NT2/D1 (cell line): Measurements from ENCODE around the gene TBC1D7.

Experiments used
- DNase-seq: peaks from one replicate; pipeline ENCODE4 v3.0.0-alpha.2; 2011; ENCODE audit warnings: low read depth, low spot score
- H3K27me3 ChIP-seq: 2 replicates; pipeline ENCODE4 v1.6.0; 2011; ENCODE audit warnings: mild to moderate bottlenecking; ENCODE audit not compliant: insufficient read length, insufficient read depth
- H3K36me3 ChIP-seq: 2 replicates; pipeline ENCODE4 v1.6.1; 2011; ENCODE audit warnings: mild to moderate bottlenecking, low read length, mixed read lengths; ENCODE audit not compliant: insufficient read depth, insufficient read length
- H3K4me1 ChIP-seq: 2 replicates; pipeline ENCODE4 v1.5.1; 2011; ENCODE audit not compliant: insufficient read depth, insufficient read length
- H3K4me3 ChIP-seq: 2 replicates; pipeline ENCODE4 v1.5.1; 2011; ENCODE audit warnings: low read depth; ENCODE audit not compliant: insufficient read length
- H3K9ac ChIP-seq: 2 replicates; pipeline ENCODE4 v1.6.0; 2011; ENCODE audit warnings: low read depth; ENCODE audit not compliant: insufficient read length
- H3K9me3 ChIP-seq: 2 replicates; pipeline ENCODE4 v1.5.1; 2011; ENCODE audit warnings: mild to moderate bottlenecking, low read length; ENCODE audit not compliant: insufficient read depth
- SUZ12 ChIP-seq: IDR thresholded peaks from 2 replicates; pipeline ENCODE4 v1.6.1; 2011; ENCODE audit not compliant: insufficient read length, insufficient read depth; ENCODE audit errors: extremely low read depth
- YY1 ChIP-seq: IDR thresholded peaks from 2 replicates; pipeline ENCODE4 v1.6.1; 2011; ENCODE audit not compliant: insufficient read length, insufficient read depth
- ZNF274 ChIP-seq: IDR thresholded peaks from 2 replicates; pipeline ENCODE4 v1.6.1; 2011; ENCODE audit warnings: mild to moderate bottlenecking, low read depth, low read length

The TBC1D7 gene

GRCh38 chr6:13371421-13372072 is 43.2 kb upstream of the TBC1D7 start:
- no peaks in the 10 kb centered on the region for H3K36me3 ChIP-seq
- H3K27me3 ChIP-seq: no peaks in the 10 kb centered on the region
- no peak for DNase-seq
- H3K9ac ChIP-seq: no peak overlapping the region
- no peak overlapping the region for H3K4me3 ChIP-seq
- no peaks in the 10 kb centered on the region for H3K4me1 ChIP-seq
- TF ChIP-seq SUZ12: no peak
- TF ChIP-seq YY1: no peak
- TF ChIP-seq ZNF274: no peak
- H3K9me3 ChIP-seq: no peaks in the 10 kb centered on the region

GRCh38 chr6:13370623-13371022 is 42.3 kb upstream of the TBC1D7 start:
- Histone ChIP-seq H3K36me3 (no peaks in the 10 kb centered on the region), H3K9me3 (no peaks in the 10 kb centered on the region), H3K4me3 (no peak overlapping the region), H3K9ac (no peak overlapping the region), H3K27me3 (no peaks in the 10 kb centered on the region), H3K4me1 (no peaks in the 10 kb centered on the region)
- TF ChIP-seq YY1: no peak
- no peak for TF ChIP-seq SUZ12
- TF ChIP-seq ZNF274: no peak
- no peak for DNase-seq

- no peak for TF ChIP-seq SUZ12
- no peak for TF ChIP-seq ZNF274
- no peak for TF ChIP-seq YY1
- H3K36me3 ChIP-seq: peaks cover 8% of the 10 kb centered on the region
- no peak overlapping the region for H3K9ac ChIP-seq
- DNase-seq: no peak
- H3K9me3 ChIP-seq: no peaks in the 10 kb centered on the region
- no peaks in the 10 kb centered on the region for H3K4me1 ChIP-seq
- H3K4me3 ChIP-seq: no peak overlapping the region
- no peaks in the 10 kb centered on the region for H3K27me3 ChIP-seq
These were observed 41.3 kb upstream of the TBC1D7 start for GRCh38 chr6:13369591-13369990.

- Histone ChIP-seq H3K36me3 (peaks cover 12% of the 10 kb centered on the region), H3K27me3 (no peaks in the 10 kb centered on the region), H3K4me3 (no peak overlapping the region), H3K4me1 (no peaks in the 10 kb centered on the region), H3K9ac (no peak overlapping the region), H3K9me3 (no peaks in the 10 kb centered on the region)
- DNase-seq: no peak
- TF ChIP-seq SUZ12 (no peak), YY1 (no peak), ZNF274 (no peak)
These were observed 40.4 kb upstream of the TBC1D7 start for GRCh38 chr6:13368731-13369115.

- H3K9me3 ChIP-seq: no peaks in the 10 kb centered on the region
- no peaks in the 10 kb centered on the region for H3K4me1 ChIP-seq
- H3K27me3 ChIP-seq: no peaks in the 10 kb centered on the region
- TF ChIP-seq SUZ12: no peak
- no peak for DNase-seq
- no peak overlapping the region for H3K4me3 ChIP-seq
- H3K36me3 ChIP-seq: peaks cover 12% of the 10 kb centered on the region
- no peak overlapping the region for H3K9ac ChIP-seq
These were observed 39.9 kb upstream of the TBC1D7 start for GRCh38 chr6:13368079-13368730.

GRCh38 chr6:13367396-13367795 is 39.1 kb upstream of the TBC1D7 start:
- Histone ChIP-seq H3K36me3 (peaks cover 12% of the 10 kb centered on the region), H3K27me3 (no peaks in the 10 kb centered on the region), H3K4me3 (no peak overlapping the region), H3K9ac (no peak overlapping the region), H3K9me3 (no peaks in the 10 kb centered on the region), H3K4me1 (no peaks in the 10 kb centered on the region)
- no peak for TF ChIP-seq YY1
- no peak for TF ChIP-seq ZNF274
- TF ChIP-seq SUZ12: no peak
- no peak for DNase-seq

GRCh38 chr6:13365320-13365719 is 37.0 kb upstream of the TBC1D7 start:
- Histone ChIP-seq H3K4me3 (no peak overlapping the region), H3K4me1 (no peaks in the 10 kb centered on the region), H3K27me3 (no peaks in the 10 kb centered on the region), H3K9ac (no peak overlapping the region), H3K36me3 (peaks cover 12% of the 10 kb centered on the region), H3K9me3 (no peaks in the 10 kb centered on the region)
- TF ChIP-seq SUZ12 (no peak), YY1 (no peak), ZNF274 (no peak)
- DNase-seq: no peak
